ENCODE measurements around the gene ACER1. TPM values are rescaled to one million over a fixed set of nuclear protein-coding genes. Genes with fewer than 3 reads are reported as not detected.

ACER1 gene
- total and polyA plus RNA-seq, 2 of the 13 experiments (the other 11 are each of a cell fraction or from before 2014, with no cell fraction given) = not detected

DNA sequence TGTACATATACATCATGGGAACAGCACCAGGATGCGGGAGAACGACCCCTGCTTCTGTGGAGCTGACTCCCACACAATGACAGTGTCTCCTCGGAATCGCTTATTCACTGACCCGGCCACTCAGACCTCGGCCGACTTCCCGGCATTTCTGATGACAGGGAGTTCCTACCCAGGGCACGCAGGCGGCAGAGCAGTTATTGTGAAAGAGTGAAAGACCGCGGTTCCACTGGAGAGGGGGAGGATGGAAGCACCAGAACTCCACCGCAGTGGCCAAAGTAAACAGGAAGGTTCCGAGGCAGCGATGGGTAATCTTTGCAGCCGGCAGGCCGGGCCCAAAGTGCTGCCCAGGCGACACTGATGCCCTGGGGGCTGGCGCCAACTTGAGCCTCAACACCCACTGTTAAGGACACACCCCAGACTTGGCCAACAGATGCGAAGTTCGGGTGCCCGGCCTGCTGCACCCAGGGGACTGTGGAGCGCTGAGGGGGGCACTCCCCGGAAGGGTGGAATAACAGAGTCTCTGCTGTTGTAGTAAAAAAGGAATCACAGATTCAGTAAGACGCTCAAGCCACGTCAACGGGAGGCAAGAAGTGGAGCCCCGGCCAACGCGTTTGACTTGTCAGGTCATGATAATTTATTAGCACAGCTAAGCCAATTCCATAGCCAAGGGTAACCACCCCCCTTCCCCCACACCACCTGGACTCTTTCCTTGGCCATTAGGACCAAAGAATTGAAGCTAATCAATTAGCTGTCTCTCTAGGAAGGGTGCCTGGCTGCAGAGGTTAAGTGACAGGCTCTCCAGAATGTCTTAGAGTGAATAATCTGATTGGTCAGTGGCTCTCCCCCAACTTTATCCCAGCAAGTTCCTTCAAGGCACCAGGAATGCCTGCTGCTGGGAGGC lies 59.5 kb downstream of the ACER1 start (continued):
- TF ChIP-seq ZNF614 (CRISPR knock-in tag; IDR thresholded peaks at IDR 0.05; ENCODE audit: borderline replicate concordance) = peak; percentile 94
- TF ChIP-seq NFATC3 (CRISPR knock-in tag; IDR thresholded peaks at IDR 0.05) = no peak
- TF ChIP-seq, protein P1, sequence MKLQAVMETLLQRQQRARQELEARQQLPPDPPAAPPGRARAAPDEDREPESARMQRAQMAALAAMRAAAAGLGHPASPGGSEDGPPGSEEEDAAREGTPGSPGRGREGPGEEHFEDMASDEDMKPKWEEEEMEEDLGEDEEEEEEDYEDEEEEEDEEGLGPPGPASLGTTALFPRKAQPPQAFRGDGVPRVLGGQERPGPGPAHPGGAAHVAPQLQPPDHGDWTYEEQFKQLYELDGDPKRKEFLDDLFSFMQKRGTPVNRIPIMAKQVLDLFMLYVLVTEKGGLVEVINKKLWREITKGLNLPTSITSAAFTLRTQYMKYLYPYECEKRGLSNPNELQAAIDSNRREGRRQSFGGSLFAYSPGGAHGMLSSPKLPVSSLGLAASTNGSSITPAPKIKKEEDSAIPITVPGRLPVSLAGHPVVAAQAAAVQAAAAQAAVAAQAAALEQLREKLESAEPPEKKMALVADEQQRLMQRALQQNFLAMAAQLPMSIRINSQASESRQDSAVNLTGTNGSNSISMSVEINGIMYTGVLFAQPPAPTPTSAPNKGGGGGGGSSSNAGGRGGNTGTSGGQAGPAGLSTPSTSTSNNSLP (IDR thresholded peaks at IDR 0.05; ENCODE audit: low read depth, low read length) = no peak
- TF ChIP-seq TAF15 (IDR thresholded peaks at IDR 0.05; ENCODE audit: low read depth, low read length, poor library complexity, severe bottlenecking) = no peak
- no peak for TF ChIP-seq ZNF749 (CRISPR knock-in tag; IDR thresholded peaks at IDR 0.05; ENCODE audit: borderline replicate concordance)
- TF ChIP-seq ZNF274 (CRISPR knock-in tag; IDR thresholded peaks at IDR 0.05) = peak; percentile 38; the same call in 1 of the 2 replicates
- no peak for TF ChIP-seq ZZZ3 (CRISPR knock-in tag; IDR thresholded peaks at IDR 0.05; ENCODE audit: borderline replicate concordance)
- TF ChIP-seq, protein P2, sequence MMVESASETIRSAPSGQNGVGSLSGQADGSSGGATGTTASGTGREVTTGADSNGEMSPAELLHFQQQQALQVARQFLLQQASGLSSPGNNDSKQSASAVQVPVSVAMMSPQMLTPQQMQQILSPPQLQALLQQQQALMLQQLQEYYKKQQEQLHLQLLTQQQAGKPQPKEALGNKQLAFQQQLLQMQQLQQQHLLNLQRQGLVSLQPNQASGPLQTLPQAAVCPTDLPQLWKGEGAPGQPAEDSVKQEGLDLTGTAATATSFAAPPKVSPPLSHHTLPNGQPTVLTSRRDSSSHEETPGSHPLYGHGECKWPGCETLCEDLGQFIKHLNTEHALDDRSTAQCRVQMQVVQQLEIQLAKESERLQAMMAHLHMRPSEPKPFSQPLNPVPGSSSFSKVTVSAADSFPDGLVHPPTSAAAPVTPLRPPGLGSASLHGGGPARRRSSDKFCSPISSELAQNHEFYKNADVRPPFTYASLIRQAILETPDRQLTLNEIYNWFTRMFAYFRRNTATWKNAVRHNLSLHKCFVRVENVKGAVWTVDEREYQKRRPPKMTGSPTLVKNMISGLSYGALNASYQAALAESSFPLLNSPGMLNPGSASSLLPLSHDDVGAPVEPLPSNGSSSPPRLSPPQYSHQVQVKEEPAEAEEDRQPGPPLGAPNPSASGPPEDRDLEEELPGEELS (CRISPR knock-in tag; IDR thresholded peaks at IDR 0.05) = peak; percentile 76
- TF ChIP-seq DPF2 (CRISPR knock-in tag; IDR thresholded peaks at IDR 0.05; ENCODE audit: borderline replicate concordance, low read depth) = peak; percentile 44; the same call in 1 of the 2 replicates
- TF ChIP-seq, protein P3, sequence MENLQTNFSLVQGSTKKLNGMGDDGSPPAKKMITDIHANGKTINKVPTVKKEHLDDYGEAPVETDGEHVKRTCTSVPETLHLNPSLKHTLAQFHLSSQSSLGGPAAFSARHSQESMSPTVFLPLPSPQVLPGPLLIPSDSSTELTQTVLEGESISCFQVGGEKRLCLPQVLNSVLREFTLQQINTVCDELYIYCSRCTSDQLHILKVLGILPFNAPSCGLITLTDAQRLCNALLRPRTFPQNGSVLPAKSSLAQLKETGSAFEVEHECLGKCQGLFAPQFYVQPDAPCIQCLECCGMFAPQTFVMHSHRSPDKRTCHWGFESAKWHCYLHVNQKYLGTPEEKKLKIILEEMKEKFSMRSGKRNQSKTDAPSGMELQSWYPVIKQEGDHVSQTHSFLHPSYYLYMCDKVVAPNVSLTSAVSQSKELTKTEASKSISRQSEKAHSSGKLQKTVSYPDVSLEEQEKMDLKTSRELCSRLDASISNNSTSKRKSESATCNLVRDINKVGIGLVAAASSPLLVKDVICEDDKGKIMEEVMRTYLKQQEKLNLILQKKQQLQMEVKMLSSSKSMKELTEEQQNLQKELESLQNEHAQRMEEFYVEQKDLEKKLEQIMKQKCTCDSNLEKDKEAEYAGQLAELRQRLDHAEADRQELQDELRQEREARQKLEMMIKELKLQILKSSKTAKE (CRISPR knock-in tag; IDR thresholded peaks at IDR 0.05; ENCODE audit: borderline replicate concordance) = 0 out of 2 replicates have a peak, but pooled peaks have one; percentile 51
- no peak for TF ChIP-seq ZNF383 (CRISPR knock-in tag; IDR thresholded peaks at IDR 0.05; ENCODE audit: borderline replicate concordance)
- peak; percentile 71 for TF ChIP-seq HNF4A (CRISPR knock-in tag; IDR thresholded peaks at IDR 0.05)
- TF ChIP-seq PHF8 (CRISPR knock-in tag; IDR thresholded peaks at IDR 0.05) = peak; percentile 34; the same call in 1 of the 2 replicates
- TF ChIP-seq, protein P4, sequence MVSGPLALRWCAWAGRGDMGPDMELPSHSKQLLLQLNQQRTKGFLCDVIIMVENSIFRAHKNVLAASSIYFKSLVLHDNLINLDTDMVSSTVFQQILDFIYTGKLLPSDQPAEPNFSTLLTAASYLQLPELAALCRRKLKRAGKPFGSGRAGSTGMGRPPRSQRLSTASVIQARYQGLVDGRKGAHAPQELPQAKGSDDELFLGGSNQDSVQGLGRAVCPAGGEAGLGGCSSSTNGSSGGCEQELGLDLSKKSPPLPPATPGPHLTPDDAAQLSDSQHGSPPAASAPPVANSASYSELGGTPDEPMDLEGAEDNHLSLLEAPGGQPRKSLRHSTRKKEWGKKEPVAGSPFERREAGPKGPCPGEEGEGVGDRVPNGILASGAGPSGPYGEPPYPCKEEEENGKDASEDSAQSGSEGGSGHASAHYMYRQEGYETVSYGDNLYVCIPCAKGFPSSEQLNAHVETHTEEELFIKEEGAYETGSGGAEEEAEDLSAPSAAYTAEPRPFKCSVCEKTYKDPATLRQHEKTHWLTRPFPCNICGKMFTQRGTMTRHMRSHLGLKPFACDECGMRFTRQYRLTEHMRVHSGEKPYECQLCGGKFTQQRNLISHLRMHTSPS (CRISPR knock-in tag; IDR thresholded peaks at IDR 0.05; ENCODE audit: low read depth) = peak; percentile 90
- peak; percentile 48; the same call in 1 of the 2 replicates for TF ChIP-seq MAZ (IDR thresholded peaks at IDR 0.05; ENCODE audit: borderline replicate concordance, low read depth, low read length)
- no peak for TF ChIP-seq MAZ (CRISPR knock-in tag; IDR thresholded peaks at IDR 0.05; ENCODE audit: low read depth)
- peak; percentile 50 for TF ChIP-seq TEAD3 (CRISPR knock-in tag; optimal IDR thresholded peaks at IDR 0.05; ENCODE audit: borderline replicate concordance)
